GM21576 (cell line): ENCODE measurements around the gene SYP.
A peak's percentile ranks its signal among the peaks of the same experiment; 100 is the strongest.
"Not testable (repeated sequence)": the region's sequence is repeated elsewhere in the genome, so short reads cannot be mapped to it uniquely, and the experiment has no call there.

ENCODE experiments used
- ATAC-seq: cut with Tn5 transposase; IDR thresholded peaks from one replicate; pipeline ENCODE4 v1.9.1; 2021; ENCODE audit warnings: mild to moderate bottlenecking, moderate library complexity; ENCODE audit not compliant: unreplicated experiment

SYP gene

GRCh38 chrX:49171752-49172279 lies 28.2 kb downstream of the SYP start, which contains the start of gene PLP2:
TSS of gene PLP2 (plus strand) at chrX:49171898. CDS start at chrX:49172001, 103 bp downstream.
- ATAC-seq = no peak

- no peak for ATAC-seq
Measured at GRCh38 chrX:49167740-49168108, 32.3 kb downstream of the SYP start.

GRCh38 chrX:49166914-49167739 lies 32.9 kb downstream of the SYP start:
- ATAC-seq = no peak

- ATAC-seq = peak; percentile 39
Measured at GRCh38 chrX:49165901-49166881, 33.8 kb downstream of the SYP start.

- no peak for ATAC-seq
Measured at GRCh38 chrX:49164589-49165360, 35.2 kb downstream of the SYP start.

- ATAC-seq = peak; percentile 40
Measured at GRCh38 chrX:49163555-49164419, 36.2 kb downstream of the SYP start.

- ATAC-seq = no peak
Measured at GRCh38 chrX:49162620-49163019, 37.4 kb downstream of the SYP start, which contains the start of gene MAGIX. TSS of gene MAGIX (plus strand) at chrX:49162758. CDS start at chrX:49162890, 132 bp downstream.

- no peak for ATAC-seq
Measured at GRCh38 chrX:49161632-49162031, 38.4 kb downstream of the SYP start.

GRCh38 chrX:49160908-49161307 lies 39.1 kb downstream of the SYP start:
- ATAC-seq = no peak

GRCh38 chrX:49157194-49157593 lies 42.8 kb downstream of the SYP start:
- ATAC-seq = no peak

GRCh38 chrX:49155900-49156837 lies 43.8 kb downstream of the SYP start:
- peak; percentile 79 for ATAC-seq

- peak; percentile 5 for ATAC-seq
Measured at GRCh38 chrX:49155243-49155899, 44.6 kb downstream of the SYP start.

- ATAC-seq = no peak
Measured at GRCh38 chrX:49153467-49153866, 46.5 kb downstream of the SYP start.

- not testable (repeated sequence) for ATAC-seq
Measured at GRCh38 chrX:49149291-49149690, 50.7 kb downstream of the SYP start.

- ATAC-seq = not testable (repeated sequence)
Measured at GRCh38 chrX:49148390-49149100, 51.4 kb downstream of the SYP start.

GRCh38 chrX:49147936-49148335 lies 52.1 kb downstream of the SYP start:
- ATAC-seq = no peak

GRCh38 chrX:49147282-49147681 lies 52.7 kb downstream of the SYP start:
- no peak for ATAC-seq
